ENCODE data around the gene FBH1. TPM values are rescaled to one million over a fixed set of nuclear protein-coding genes. Genes with fewer than 3 reads are reported as not detected.

The FBH1 gene
- total and polyA plus RNA-seq, 12 donors = 68.9 to 165 (median 106) TPM

GRCh38 chr10:5895365-5895764 is 5.3 kb downstream of the FBH1 start:
- no peak for DNase-seq
- Histone ChIP-seq H3K27me3 (no peaks in the 10 kb centered on the region), H3K4me1 (replicated peaks in 1 of 2) (peaks cover 21 to 27% of the 10 kb centered on the region in 2 donors), H3K9me3 (replicated peaks in 1 of 3) (no peaks in the 10 kb centered on the region), H3K36me3 (replicated peaks in 1 of 2) (peaks cover 0 to 15% of the 10 kb centered on the region in 2 donors), H3K4me3 (no peak overlapping the region), H3K27ac (no peak overlapping the region)
- TF ChIP-seq POLR2A (IDR thresholded peaks at IDR 0.05) = no peak
- no peak for TF ChIP-seq CTCF (IDR thresholded peaks at IDR 0.05)
- 91 to 95% (median 93%) methylated on average over 3 of the region's 3 CpGs for WGBS, 4 donors
- intact Hi-C loops (cut with DNase I) = no loop called here

GRCh38 chr10:5895804-5896203 is 5.8 kb downstream of the FBH1 start:
- Histone ChIP-seq H3K4me1 (replicated peaks in 1 of 2) (peaks cover 20 to 27% of the 10 kb centered on the region in 2 donors), H3K36me3 (replicated peaks in 1 of 2) (peaks cover 0 to 15% of the 10 kb centered on the region in 2 donors), H3K27me3 (no peaks in the 10 kb centered on the region), H3K9me3 (replicated peaks in 1 of 3) (no peaks in the 10 kb centered on the region), H3K4me3 (no peak overlapping the region), H3K27ac (no peak overlapping the region)
- WGBS, 4 donors = 86 to 93% (median 88%) methylated on average over 9 of the region's 9 CpGs
- TF ChIP-seq POLR2A (IDR thresholded peaks at IDR 0.05) (no peak), CTCF (IDR thresholded peaks at IDR 0.05) (no peak)
- intact Hi-C loops (cut with DNase I) = no loop called here
- no peak for DNase-seq

- H3K27ac ChIP-seq = no peak overlapping the region
- peaks cover 15 to 21% of the 10 kb centered on the region in 2 donors for H3K4me1 ChIP-seq (replicated peaks in 1 of 2)
- peaks cover 0 to 15% of the 10 kb centered on the region in 2 donors for H3K36me3 ChIP-seq (replicated peaks in 1 of 2)
- intact Hi-C loops (cut with DNase I) = no loop called here
- no peak overlapping the region for H3K4me3 ChIP-seq
- H3K27me3 ChIP-seq = no peaks in the 10 kb centered on the region
- 90 to 95% (median 91%) methylated on average over 5 of the region's 5 CpGs for WGBS, 4 donors
- H3K9me3 ChIP-seq (replicated peaks in 1 of 3) = no peaks in the 10 kb centered on the region
- DNase-seq = peak in 1 of 7 donors; percentile 17
- TF ChIP-seq CTCF (IDR thresholded peaks at IDR 0.05) (no peak), POLR2A (IDR thresholded peaks at IDR 0.05) (no peak)
Observed at GRCh38 chr10:5896208-5897052, 6.4 kb downstream of the FBH1 start.

GRCh38 chr10:5897053-5897340 is 7.0 kb downstream of the FBH1 start:
- TF ChIP-seq POLR2A (IDR thresholded peaks at IDR 0.05) = no peak
- TF ChIP-seq CTCF (IDR thresholded peaks at IDR 0.05) = no peak
- WGBS, 4 donors = 78 to 85% (median 83%) methylated on average over 4 of the region's 4 CpGs
- no peaks in the 10 kb centered on the region for H3K27me3 ChIP-seq
- DNase-seq = no peak
- H3K27ac ChIP-seq = no peak overlapping the region
- peaks cover 0 to 15% of the 10 kb centered on the region in 2 donors for H3K36me3 ChIP-seq (replicated peaks in 1 of 2)
- intact Hi-C loops (cut with DNase I) = no loop called here
- H3K4me1 ChIP-seq (replicated peaks in 1 of 2) = peaks cover 11 to 15% of the 10 kb centered on the region in 2 donors
- no peak overlapping the region for H3K4me3 ChIP-seq
- H3K9me3 ChIP-seq (replicated peaks in 1 of 3) = no peaks in the 10 kb centered on the region
